Stimulated activated CD4-positive, alpha-beta T cell treated with anti-CD3 and anti-CD28 coated beads, TNF-alpha, amount 100 ng/mL, for 1 hour (primary cell): ENCODE data around the gene SSR3.

ENCODE experiments used
- DNase-seq, 3 donors: peaks; one replicate each; pipeline ENCODE4 v3.0.0-alpha.2; 2020; ENCODE audit warnings: low read depth in 3 of 3, low spot score in 1 of 3

SSR3 gene

GRCh38 chr3:156536524-156537316, 18.2 kb downstream of the SSR3 start:
- no peak for DNase-seq

- no peak for DNase-seq
Measured at GRCh38 chr3:156535798-156536197, 19.1 kb downstream of the SSR3 start.

- no peak for DNase-seq
Measured at GRCh38 chr3:156535162-156535627, 19.7 kb downstream of the SSR3 start.

- DNase-seq = no peak
Measured at GRCh38 chr3:156533205-156533604, 21.7 kb downstream of the SSR3 start.

DNA sequence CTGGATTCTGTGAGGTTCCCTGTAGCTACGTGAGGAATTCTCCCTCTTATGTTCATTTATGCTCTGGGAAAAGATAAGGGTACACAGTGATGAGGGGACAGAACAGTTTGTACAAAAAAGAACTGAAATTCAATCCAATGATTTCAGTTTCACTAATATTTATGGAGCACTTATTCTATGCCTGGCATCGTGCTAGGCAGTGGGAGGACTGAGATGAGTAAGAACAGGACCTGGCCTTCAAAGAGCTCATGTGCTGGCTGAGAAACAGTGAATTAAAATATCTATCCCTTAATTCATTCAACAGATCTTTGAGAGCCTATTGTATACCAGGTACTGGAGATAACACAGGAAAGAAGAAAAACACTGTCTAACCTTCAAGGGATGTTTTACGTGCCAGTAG, 22.2 kb downstream of the SSR3 start:
- no peak for DNase-seq

DNA sequence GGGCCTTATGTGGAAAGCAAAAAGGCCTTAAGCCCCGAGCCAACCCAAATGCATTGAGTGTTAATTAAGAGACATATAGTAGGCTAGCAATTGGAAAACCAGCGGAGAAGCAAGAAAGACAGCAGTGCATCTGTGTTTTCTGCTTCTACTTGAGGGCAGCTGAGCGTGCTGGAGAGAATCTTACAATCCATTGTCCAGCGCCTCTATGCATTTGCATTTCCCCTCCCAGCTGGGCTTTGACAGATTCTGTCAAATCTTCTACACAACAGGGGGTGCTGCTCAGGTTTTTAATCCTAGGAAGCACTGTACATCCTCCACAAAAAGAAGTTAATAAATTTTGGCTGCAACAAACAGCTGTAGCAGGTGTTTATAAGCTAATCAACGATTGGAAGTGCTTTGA, 23.9 kb downstream of the SSR3 start:
- DNase-seq = no peak

GRCh38 chr3:156527060-156527459, 27.9 kb downstream of the SSR3 start:
- no peak for DNase-seq

GRCh38 chr3:156525808-156526207, 29.1 kb downstream of the SSR3 start:
- no peak for DNase-seq

GRCh38 chr3:156522673-156523072, 32.2 kb downstream of the SSR3 start:
- no peak for DNase-seq

- DNase-seq = no peak
Measured at GRCh38 chr3:156519758-156520162, 35.2 kb downstream of the SSR3 start.

GRCh38 chr3:156518726-156519125, 36.2 kb downstream of the SSR3 start:
- DNase-seq = no peak

DNA sequence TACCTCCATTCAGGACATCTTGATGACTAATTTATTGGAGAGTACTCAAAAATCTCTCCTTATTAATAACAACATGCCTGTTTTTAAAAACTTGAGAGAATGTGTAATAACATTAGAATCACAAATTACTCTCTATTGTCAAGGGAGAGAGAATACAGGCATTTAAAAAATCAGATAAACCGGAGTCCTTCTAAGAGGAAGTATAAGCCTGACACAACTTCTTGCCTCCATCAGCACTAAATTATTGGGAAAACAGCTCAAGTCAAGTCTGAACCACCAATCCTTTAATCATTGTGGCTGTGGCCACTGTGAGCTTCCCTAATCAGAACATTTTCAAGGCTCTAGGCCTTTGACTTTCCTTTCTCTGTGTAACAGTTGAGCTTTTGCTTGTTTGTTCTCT, 38.0 kb downstream of the SSR3 start:
- DNase-seq = no peak

GRCh38 chr3:156516284-156516683, 38.6 kb downstream of the SSR3 start:
- no peak for DNase-seq

DNA sequence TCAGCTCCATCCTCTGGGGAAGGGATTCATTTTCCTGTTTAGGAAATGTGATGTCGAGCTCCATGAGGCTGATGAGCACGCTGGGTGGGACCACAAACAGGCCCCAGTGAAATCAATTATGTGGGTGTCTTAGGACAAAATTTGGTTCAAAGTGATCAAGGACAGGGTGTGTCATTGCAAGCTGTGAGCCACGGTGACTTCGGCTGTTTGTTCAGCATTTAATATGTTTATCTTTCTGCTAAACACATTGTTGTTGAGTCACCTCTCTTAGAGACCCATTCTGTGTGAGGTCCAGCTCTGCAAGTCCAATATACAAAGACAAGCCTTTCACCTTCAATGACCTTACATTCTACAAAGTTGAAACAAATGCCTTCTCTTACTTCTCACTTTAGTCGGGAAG, 41.3 kb downstream of the SSR3 start:
- no peak for DNase-seq

GRCh38 chr3:156511987-156512677, 42.8 kb downstream of the SSR3 start:
- no peak for DNase-seq

- no peak for DNase-seq
Measured at GRCh38 chr3:156509189-156510174, 45.4 kb downstream of the SSR3 start.

DNA sequence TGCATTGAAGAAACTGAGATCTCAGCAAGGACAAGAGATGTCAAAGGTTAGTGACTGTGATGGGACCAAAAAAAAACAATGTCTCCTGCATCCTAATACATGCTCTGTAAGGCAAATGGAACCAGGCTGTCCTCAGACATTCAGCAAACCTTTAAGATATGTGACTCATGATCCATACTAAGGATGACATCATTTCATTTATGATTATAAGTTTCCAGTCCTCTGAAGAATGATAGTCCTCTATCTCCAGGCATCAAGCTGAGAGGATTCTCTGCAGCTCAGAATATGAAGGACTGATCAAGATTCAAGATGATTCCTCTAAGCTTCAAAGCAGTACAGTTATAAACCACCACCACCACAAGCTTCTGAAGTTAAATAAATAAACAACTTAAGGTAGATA, 47.6 kb downstream of the SSR3 start:
- no peak for DNase-seq

GRCh38 chr3:156498307-156498706, 56.6 kb downstream of the SSR3 start:
- DNase-seq = no peak

- DNase-seq = no peak
Measured at GRCh38 chr3:156497326-156497725, 57.6 kb downstream of the SSR3 start.

DNA sequence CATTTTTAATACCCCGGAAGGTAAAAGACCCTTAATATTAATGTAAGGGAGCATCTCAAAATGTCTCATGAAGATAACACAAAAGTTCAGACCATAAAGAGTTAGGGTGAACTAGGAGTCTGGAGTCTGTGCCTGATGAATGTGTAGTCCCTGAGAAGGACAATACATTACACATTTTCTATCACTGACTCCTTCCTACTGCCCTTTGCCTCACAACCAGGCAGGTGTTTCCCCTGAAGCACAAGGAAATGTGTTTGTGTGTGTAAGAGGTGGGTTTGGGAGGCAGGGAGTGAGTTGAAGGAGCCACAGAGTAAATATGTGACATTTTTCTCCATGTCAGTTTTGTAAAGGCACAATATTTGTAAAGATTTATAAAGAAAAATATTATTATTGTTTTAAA, 59.1 kb downstream of the SSR3 start:
- no peak for DNase-seq

DNA sequence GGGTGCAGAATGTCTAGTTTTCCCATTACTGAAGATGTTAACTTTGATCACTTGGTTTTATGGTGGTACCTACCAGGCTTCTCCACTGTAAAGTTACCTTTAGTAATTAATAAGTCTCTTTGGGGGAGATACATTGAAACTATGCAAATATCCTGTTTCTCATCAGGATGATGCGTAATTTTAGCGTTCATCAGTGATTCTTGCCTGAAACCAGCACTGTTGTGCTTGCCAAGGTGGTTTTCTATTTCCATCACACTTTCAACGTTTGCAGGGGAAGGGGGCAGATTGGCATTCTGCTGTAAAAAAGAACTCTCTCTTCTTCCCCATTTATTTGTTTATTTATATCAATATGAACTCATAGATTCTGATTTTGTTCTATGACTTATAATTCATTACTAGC, 61.0 kb downstream of the SSR3 start:
- DNase-seq = no peak
